ENCODE results near the gene ZFP1.
A peak's percentile ranks its signal among the peaks of the same experiment; 100 is the strongest.

ZFP1 gene

DNA sequence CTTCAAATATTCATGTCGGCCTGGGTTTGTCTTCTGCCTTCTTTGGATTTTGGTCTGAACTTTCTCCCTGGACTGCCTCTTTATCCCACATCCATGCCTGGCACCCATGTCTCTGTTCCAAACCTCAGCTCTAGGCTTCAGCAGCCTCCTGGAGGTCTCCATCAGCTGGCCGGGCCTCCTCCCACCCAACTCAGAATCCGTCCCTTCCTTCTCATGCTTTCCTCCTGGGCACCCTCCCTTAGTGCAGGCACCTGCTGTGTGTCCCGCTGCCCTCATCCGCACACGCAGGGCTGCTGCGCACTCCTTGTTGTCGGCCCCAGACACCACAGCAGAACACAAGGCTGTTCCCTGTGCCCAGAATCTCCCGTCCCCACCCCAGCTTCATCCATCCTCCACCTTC is 45.7 kb upstream of the ZFP1 start:
- ChIA-PET CTCF (interaction anchor here (3.6 kb wide), 1 partner anchor 9 kb away, joined by 22 read pairs; no protein-coding TSS in a partner anchor), POLR2A (no interaction called here)
- DNase-seq (ENCODE audit: extremely low spot score) = no peak
- TF ChIP-seq, protein P1, sequence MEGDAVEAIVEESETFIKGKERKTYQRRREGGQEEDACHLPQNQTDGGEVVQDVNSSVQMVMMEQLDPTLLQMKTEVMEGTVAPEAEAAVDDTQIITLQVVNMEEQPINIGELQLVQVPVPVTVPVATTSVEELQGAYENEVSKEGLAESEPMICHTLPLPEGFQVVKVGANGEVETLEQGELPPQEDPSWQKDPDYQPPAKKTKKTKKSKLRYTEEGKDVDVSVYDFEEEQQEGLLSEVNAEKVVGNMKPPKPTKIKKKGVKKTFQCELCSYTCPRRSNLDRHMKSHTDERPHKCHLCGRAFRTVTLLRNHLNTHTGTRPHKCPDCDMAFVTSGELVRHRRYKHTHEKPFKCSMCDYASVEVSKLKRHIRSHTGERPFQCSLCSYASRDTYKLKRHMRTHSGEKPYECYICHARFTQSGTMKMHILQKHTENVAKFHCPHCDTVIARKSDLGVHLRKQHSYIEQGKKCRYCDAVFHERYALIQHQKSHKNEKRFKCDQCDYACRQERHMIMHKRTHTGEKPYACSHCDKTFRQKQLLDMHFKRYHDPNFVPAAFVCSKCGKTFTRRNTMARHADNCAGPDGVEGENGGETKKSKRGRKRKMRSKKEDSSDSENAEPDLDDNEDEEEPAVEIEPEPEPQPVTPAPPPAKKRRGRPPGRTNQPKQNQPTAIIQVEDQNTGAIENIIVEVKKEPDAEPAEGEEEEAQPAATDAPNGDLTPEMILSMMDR (IDR thresholded peaks at IDR 0.05; ENCODE audit: control extremely low read depth, extremely low read depth, low read depth, missing control alignments) = no peak

DNA sequence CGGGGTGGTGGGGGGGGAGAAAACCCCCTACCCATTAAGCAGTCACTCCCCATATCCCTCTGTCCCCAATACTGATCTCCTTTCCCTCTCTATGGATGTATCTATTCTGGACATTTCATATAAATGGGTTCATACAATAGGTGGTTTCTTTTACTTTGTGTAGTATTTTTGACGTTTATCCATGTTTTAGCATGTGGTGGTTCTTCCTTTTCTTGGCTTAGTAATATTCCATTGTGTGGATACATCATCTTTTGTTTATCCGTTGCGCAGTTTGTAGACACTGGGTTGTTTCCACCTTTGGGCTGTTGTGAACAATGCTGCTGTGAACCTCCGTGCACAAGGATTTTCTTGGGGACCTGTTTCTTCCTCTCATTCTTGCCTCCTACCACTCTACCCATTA is 44.3 kb upstream of the ZFP1 start:
- POLR2A ChIA-PET = no interaction called here
- CTCF ChIA-PET = no interaction called here
- TF ChIP-seq, protein P1 (IDR thresholded peaks at IDR 0.05; ENCODE audit: control extremely low read depth, extremely low read depth, low read depth, missing control alignments) = no peak
- DNase-seq (ENCODE audit: extremely low spot score) = no peak

DNA sequence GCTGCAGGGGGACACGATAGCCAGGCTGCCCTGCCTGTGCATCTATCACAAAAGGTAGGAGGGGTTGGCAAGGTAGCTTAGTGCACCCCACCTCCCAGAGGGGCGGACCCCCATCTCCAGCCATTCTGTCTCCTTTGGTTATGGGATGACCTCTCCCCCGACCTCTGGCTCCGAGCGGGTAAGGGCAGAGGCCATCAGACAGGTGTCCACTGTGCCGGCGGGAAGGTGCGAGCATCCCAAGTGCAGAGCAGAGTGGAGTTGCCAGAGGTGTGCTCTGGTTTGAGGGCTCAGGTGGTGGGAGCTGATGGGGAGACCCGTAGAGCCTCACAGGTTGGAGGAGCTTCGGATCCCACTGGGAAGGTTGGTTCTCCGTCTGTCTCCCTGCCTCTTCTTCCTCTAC is 43.5 kb upstream of the ZFP1 start:
- POLR2A ChIA-PET = no interaction called here

DNA sequence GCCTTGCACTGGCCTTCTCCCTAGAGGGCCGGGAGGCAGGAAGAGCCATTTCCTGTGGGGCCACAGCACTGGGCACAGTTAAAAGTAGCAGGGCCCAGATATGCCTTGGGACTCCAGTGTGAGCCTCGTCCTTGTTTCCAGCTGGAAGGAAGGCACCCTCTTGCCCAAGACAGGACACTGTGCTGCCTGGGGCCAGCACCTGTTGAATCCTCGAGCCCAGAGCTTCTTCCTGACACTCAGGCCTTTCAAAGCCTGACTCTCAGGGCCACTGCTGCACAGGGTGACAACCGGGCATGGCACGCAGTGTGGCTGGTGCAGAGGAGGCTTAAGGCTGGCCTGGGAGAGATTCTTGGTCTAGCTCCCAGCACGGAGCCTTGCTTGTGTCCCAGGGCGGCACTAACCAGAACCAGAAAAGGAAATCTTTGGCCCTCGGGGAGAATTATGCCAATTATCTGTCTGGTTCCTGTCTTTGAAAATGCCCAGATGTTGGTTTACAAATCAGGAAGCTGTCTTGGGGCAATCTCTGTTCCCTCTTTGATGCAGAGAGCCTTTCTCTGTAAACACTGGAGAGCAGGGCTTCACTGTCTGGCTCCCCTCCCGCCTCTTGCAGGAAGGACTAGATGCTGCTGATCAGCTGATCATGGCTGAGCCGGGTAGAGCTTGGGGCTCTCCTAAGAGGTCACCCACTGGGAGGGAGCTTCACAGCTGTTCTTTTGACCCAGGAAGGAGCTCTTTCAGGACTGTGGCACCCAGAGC is 42.8 kb upstream of the ZFP1 start:
- CTCF ChIA-PET = interaction anchor here (0.8 to 1.9 kb wide), 2 partner anchors 107 to 242 kb away, joined by 3 to 9 read pairs; partner anchors contain the start of gene ZNRF1
- TF ChIP-seq, protein P1 (IDR thresholded peaks at IDR 0.05; ENCODE audit: control extremely low read depth, extremely low read depth, low read depth, missing control alignments) = no peak
- DNase-seq (ENCODE audit: extremely low spot score) = peak; percentile 27
- POLR2A ChIA-PET = no interaction called here

More for the DNA sequence above, 43.5 kb upstream of the ZFP1 start:
- TF ChIP-seq, protein P1 (IDR thresholded peaks at IDR 0.05; ENCODE audit: control extremely low read depth, extremely low read depth, low read depth, missing control alignments) = no peak
- peak; percentile 3 for DNase-seq (ENCODE audit: extremely low spot score)
- CTCF ChIA-PET = interaction anchor here (1.9 kb wide), 1 partner anchor 106 kb away, joined by 9 read pairs; the partner anchor contains the start of gene ZNRF1

DNA sequence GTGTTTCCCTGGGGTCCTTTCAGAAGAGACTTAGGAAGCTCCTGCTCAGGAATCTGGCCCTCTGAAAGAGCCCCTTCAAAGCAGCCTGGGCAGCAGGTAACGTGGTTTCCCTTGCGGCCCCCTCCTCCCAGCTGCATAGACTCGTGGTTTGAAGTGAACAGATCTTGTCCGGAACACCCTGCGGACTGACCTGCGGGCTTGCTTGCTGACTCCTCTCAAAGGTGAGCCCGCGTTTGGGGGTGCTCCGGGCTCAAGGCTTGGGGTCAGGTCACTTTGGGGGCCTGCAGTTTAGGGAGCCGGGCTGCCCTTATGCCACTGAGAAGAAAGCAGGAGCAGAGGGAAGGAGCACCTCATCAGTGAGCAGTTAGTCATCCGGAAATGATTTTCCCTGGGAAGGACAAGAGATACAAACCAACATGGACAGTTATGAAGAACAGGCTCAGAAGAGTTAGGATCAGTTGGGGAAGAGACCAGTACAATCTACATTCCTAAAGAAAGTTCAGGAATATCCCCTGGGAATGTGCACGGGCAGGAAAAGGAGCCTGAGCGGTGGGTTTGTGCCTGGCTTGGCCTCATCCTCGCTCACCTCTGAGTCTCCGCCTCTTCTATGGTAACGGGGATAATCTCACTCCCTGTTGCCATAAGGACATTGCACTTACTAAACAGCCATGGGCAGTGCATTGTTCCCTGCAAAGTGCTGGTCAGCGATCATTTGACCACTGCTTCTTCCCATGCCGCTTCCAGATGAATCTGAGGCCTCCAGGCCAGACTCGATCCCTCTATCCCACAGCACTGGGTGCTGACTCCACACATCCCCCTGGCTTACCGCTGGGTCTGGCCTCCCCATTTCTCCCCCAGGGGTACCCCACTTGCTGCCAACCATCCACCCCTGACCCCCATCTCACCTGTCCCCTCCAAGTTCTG is 41.7 kb upstream of the ZFP1 start:
- ChIA-PET CTCF (interaction anchor here (0.8 to 1.9 kb wide), 3 partner anchors 10 to 108 kb away, joined by 3 to 9 read pairs (median 5); partner anchors contain the start of gene ZNRF1), POLR2A (no interaction called here)
- DNase-seq (ENCODE audit: extremely low spot score) = peak; percentile 6
- TF ChIP-seq, protein P1 (IDR thresholded peaks at IDR 0.05; ENCODE audit: control extremely low read depth, extremely low read depth, low read depth, missing control alignments) = no peak

DNA sequence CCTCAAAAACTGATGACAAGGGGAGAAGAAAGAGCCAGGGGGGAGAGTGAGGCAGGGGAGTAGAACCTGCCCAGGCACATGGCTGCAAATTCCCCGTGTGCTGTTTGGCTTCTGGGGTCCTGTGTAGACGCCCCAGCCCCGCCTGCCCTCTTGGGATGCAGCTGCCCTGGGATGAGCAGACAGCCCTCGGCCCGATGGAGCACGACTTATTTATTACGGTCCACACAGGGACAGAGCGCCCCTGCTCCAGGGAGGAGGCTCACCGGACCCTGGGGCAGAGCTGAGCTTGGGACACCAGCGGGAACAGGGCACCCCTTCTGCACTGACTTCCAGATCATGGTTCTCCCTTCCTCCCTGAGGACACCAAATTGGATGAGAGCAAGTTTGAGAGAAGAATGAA is 40.8 kb upstream of the ZFP1 start:
- ChIA-PET POLR2A (no interaction called here), CTCF (interaction anchor here (1.2 to 7.0 kb wide), 3 partner anchors 9 to 110 kb away, joined by 3 to 108 read pairs (median 5); partner anchors contain the start of gene ZNRF1)
- peak; percentile 9 for DNase-seq (ENCODE audit: extremely low spot score)
- TF ChIP-seq, protein P1 (IDR thresholded peaks at IDR 0.05; ENCODE audit: control extremely low read depth, extremely low read depth, low read depth, missing control alignments) = no peak
